H1 (cell line): Measurements from ENCODE around the gene ANKRD13C.

Source experiments
- GABPA ChIP-seq: IDR thresholded peaks from 2 replicates; pipeline ENCODE4 v1.6.1; 2011; ENCODE audit warnings: mild to moderate bottlenecking, low read length, moderate library complexity, borderline replicate concordance; ENCODE audit not compliant: insufficient read depth
- GTF2F1 ChIP-seq: IDR thresholded peaks from 2 replicates; pipeline ENCODE4 v1.6.1; 2012; ENCODE audit warnings: low read depth, low read length, improper control_type of control experiment, borderline replicate concordance
- JUND ChIP-seq: IDR thresholded peaks from 2 replicates; pipeline ENCODE4 v1.6.1; 2011; ENCODE audit warnings: mild to moderate bottlenecking, improper control_type of control experiment, low read length
- POLR2A ChIP-seq, 2 experiments: IDR thresholded peaks; 1 replicate in 1 of 2; 2 replicates in 1 of 2; pipeline ENCODE4 v1.6.1; 2011; ENCODE audit warnings: low read depth in 2 of 2, low read length in 2 of 2, mild to moderate bottlenecking in 2 of 2; ENCODE audit errors: control extremely low read depth in 1 of 2
- POLR2AphosphoS5 ChIP-seq: IDR thresholded peaks from 2 replicates; pipeline ENCODE4 v1.6.1; 2011; ENCODE audit warnings: low read depth, low read length
- RXRA ChIP-seq: IDR thresholded peaks from 2 replicates; pipeline ENCODE4 v1.6.1; 2011; ENCODE audit warnings: low read depth, mild to moderate bottlenecking, low read length, moderate library complexity; ENCODE audit not compliant: insufficient read depth
- TBP ChIP-seq: IDR thresholded peaks from 2 replicates; pipeline ENCODE4 v1.6.1; 2011; ENCODE audit warnings: low read depth, low read length, improper control_type of control experiment
- TF ChIP-seq, protein P1 (sequence below): IDR thresholded peaks from 2 replicates; pipeline ENCODE4 v1.6.1; 2012; ENCODE audit warnings: inconsistent platforms
- TF ChIP-seq, protein P2 (sequence below), 3 experiments: IDR thresholded peaks; 1 replicate in 2 of 3; 2 replicates in 1 of 3; pipeline versions ENCODE4 v1.5.1 to v1.6.1; 2011; ENCODE audit warnings: low read length in 3 of 3, mild to moderate bottlenecking in 3 of 3, inconsistent platforms in 2 of 3, low read depth in 1 of 3, moderate library complexity in 1 of 3; ENCODE audit not compliant: insufficient read depth in 1 of 3; ENCODE audit errors: control extremely low read depth in 1 of 3
- TF ChIP-seq, protein P3 (sequence below): IDR thresholded peaks from 2 replicates; pipeline ENCODE4 v1.6.1; 2011; ENCODE audit warnings: low read depth, mild to moderate bottlenecking, low read length; ENCODE audit not compliant: insufficient read depth
- TF ChIP-seq, protein P4 (sequence below): IDR thresholded peaks from 2 replicates; pipeline ENCODE4 v1.6.1; 2012; ENCODE audit warnings: inconsistent platforms

DNA sequence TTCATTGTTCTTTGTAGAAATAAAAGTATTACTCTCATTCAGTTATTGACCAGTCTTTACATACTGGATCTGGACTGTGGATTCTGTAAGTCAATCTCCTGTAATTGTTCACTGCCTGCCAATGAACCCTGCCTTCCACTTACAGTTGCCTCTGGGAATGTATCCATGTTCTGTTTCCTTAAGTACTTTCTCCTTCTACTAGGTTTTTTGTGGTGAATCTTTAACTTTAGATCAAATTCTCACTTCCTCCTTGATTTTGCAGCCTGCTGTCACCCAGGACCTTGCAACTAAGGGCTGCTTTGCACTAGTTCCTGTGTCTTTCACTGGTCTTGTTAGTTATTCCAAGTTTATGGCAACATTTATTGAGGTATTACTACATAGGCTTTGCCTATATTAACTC lies 28.2 kb upstream of the ANKRD13C start:
- TF ChIP-seq, protein P1, sequence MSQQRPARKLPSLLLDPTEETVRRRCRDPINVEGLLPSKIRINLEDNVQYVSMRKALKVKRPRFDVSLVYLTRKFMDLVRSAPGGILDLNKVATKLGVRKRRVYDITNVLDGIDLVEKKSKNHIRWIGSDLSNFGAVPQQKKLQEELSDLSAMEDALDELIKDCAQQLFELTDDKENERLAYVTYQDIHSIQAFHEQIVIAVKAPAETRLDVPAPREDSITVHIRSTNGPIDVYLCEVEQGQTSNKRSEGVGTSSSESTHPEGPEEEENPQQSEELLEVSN: no peak
- no peak for TF ChIP-seq POLR2A (IDR thresholded peaks at IDR 0.05; ENCODE audit: control extremely low read depth in 1 of 2, low read depth in 2 of 2, low read length in 2 of 2)
- TF ChIP-seq JUND: no peak
- no peak for TF ChIP-seq GTF2F1
- TF ChIP-seq, protein P2, sequence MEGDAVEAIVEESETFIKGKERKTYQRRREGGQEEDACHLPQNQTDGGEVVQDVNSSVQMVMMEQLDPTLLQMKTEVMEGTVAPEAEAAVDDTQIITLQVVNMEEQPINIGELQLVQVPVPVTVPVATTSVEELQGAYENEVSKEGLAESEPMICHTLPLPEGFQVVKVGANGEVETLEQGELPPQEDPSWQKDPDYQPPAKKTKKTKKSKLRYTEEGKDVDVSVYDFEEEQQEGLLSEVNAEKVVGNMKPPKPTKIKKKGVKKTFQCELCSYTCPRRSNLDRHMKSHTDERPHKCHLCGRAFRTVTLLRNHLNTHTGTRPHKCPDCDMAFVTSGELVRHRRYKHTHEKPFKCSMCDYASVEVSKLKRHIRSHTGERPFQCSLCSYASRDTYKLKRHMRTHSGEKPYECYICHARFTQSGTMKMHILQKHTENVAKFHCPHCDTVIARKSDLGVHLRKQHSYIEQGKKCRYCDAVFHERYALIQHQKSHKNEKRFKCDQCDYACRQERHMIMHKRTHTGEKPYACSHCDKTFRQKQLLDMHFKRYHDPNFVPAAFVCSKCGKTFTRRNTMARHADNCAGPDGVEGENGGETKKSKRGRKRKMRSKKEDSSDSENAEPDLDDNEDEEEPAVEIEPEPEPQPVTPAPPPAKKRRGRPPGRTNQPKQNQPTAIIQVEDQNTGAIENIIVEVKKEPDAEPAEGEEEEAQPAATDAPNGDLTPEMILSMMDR (IDR thresholded peaks at IDR 0.05; ENCODE audit: control extremely low read depth in 1 of 3, insufficient read depth in 1 of 3, low read depth in 1 of 3, low read length in 3 of 3): no peak
- no peak for TF ChIP-seq POLR2AphosphoS5
- no peak for TF ChIP-seq GABPA
- TF ChIP-seq, protein P3, sequence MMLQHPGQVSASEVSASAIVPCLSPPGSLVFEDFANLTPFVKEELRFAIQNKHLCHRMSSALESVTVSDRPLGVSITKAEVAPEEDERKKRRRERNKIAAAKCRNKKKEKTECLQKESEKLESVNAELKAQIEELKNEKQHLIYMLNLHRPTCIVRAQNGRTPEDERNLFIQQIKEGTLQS: no peak
- TF ChIP-seq, protein P4, sequence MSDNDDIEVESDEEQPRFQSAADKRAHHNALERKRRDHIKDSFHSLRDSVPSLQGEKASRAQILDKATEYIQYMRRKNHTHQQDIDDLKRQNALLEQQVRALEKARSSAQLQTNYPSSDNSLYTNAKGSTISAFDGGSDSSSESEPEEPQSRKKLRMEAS: no peak
- TF ChIP-seq TBP: no peak
- TF ChIP-seq RXRA: no peak
